ENCODE data around the gene KLHDC4.
"Not testable (repeated sequence)": the region's sequence is repeated elsewhere in the genome, so short reads cannot be mapped to it uniquely, and the experiment has no call there.

The KLHDC4 gene

GRCh38 chr16:87722590-87723225, 43.1 kb downstream of the KLHDC4 start:
- TF ChIP-seq TAF1 (IDR thresholded peaks at IDR 0.05; ENCODE audit: borderline replicate concordance, low read depth, low read length) (no peak), POLR2A (IDR thresholded peaks at IDR 0.05; ENCODE audit: low read depth, low read length) (no peak), POLR2AphosphoS5 (IDR thresholded peaks at IDR 0.05; ENCODE audit: low read depth, low read length) (no peak)
- FAIRE-seq (no peak), DNase-seq (ENCODE audit: insufficient read length) (no peak)

GRCh38 chr16:87721622-87722585, 43.9 kb downstream of the KLHDC4 start:
- TF ChIP-seq POLR2A (IDR thresholded peaks at IDR 0.05; ENCODE audit: low read depth, low read length) = no peak
- FAIRE-seq (no peak), DNase-seq (ENCODE audit: insufficient read length) (no peak)

GRCh38 chr16:87720446-87720845, 45.3 kb downstream of the KLHDC4 start:
- TF ChIP-seq TAF1 (IDR thresholded peaks at IDR 0.05; ENCODE audit: borderline replicate concordance, low read depth, low read length) = no peak
- TF ChIP-seq POLR2AphosphoS5 (IDR thresholded peaks at IDR 0.05; ENCODE audit: low read depth, low read length) = no peak
- no peak for TF ChIP-seq POLR2A (IDR thresholded peaks at IDR 0.05; ENCODE audit: low read depth, low read length)
- FAIRE-seq (no peak), DNase-seq (ENCODE audit: insufficient read length) (no peak)

GRCh38 chr16:87718831-87719230, 47.0 kb downstream of the KLHDC4 start:
- not testable (repeated sequence) for FAIRE-seq; DNase-seq (ENCODE audit: insufficient read length)

- no peak for TF ChIP-seq TAF1 (IDR thresholded peaks at IDR 0.05; ENCODE audit: borderline replicate concordance, low read depth, low read length)
- TF ChIP-seq POLR2A (IDR thresholded peaks at IDR 0.05; ENCODE audit: low read depth, low read length) = no peak
- TF ChIP-seq POLR2AphosphoS5 (IDR thresholded peaks at IDR 0.05; ENCODE audit: low read depth, low read length) = no peak
- no peak for DNase-seq (ENCODE audit: insufficient read length)
- no peak for FAIRE-seq
These were observed 50.1 kb downstream of the KLHDC4 start for GRCh38 chr16:87715658-87716057.

- TF ChIP-seq POLR2AphosphoS5 (IDR thresholded peaks at IDR 0.05; ENCODE audit: low read depth, low read length) (no peak), POLR2A (IDR thresholded peaks at IDR 0.05; ENCODE audit: low read depth, low read length) (no peak), TAF1 (IDR thresholded peaks at IDR 0.05; ENCODE audit: borderline replicate concordance, low read depth, low read length) (no peak)
- FAIRE-seq (no peak), DNase-seq (ENCODE audit: insufficient read length) (no peak)
These were observed 50.6 kb downstream of the KLHDC4 start for GRCh38 chr16:87715231-87715630.

- no peak for TF ChIP-seq POLR2AphosphoS5 (IDR thresholded peaks at IDR 0.05; ENCODE audit: low read depth, low read length)
- no peak for TF ChIP-seq TAF1 (IDR thresholded peaks at IDR 0.05; ENCODE audit: borderline replicate concordance, low read depth, low read length)
- no peak for TF ChIP-seq POLR2A (IDR thresholded peaks at IDR 0.05; ENCODE audit: low read depth, low read length)
- no peak for FAIRE-seq
These were observed 52.1 kb downstream of the KLHDC4 start for GRCh38 chr16:87713451-87714229.

GRCh38 chr16:87712184-87712762, 53.5 kb downstream of the KLHDC4 start:
- TF ChIP-seq POLR2AphosphoS5 (IDR thresholded peaks at IDR 0.05; ENCODE audit: low read depth, low read length) (no peak), TAF1 (IDR thresholded peaks at IDR 0.05; ENCODE audit: borderline replicate concordance, low read depth, low read length) (no peak), POLR2A (IDR thresholded peaks at IDR 0.05; ENCODE audit: low read depth, low read length) (no peak)
- FAIRE-seq (no peak), DNase-seq (ENCODE audit: insufficient read length) (no peak)

More at GRCh38 chr16:87713451-87714229, 52.1 kb downstream of the KLHDC4 start:
- no peak for DNase-seq (ENCODE audit: insufficient read length)

- DNase-seq (ENCODE audit: insufficient read length) = no peak
- FAIRE-seq = no peak
- TF ChIP-seq TAF1 (IDR thresholded peaks at IDR 0.05; ENCODE audit: borderline replicate concordance, low read depth, low read length) = no peak
- TF ChIP-seq POLR2AphosphoS5 (IDR thresholded peaks at IDR 0.05; ENCODE audit: low read depth, low read length) = no peak
- no peak for TF ChIP-seq POLR2A (IDR thresholded peaks at IDR 0.05; ENCODE audit: low read depth, low read length)
These were observed 54.9 kb downstream of the KLHDC4 start for GRCh38 chr16:87710887-87711286.

GRCh38 chr16:87709677-87710076, 56.1 kb downstream of the KLHDC4 start:
- no peak for FAIRE-seq

More at GRCh38 chr16:87709677-87710076, 56.1 kb downstream of the KLHDC4 start:
- DNase-seq (ENCODE audit: insufficient read length) = no peak
- TF ChIP-seq POLR2AphosphoS5 (IDR thresholded peaks at IDR 0.05; ENCODE audit: low read depth, low read length) = no peak
- TF ChIP-seq TAF1 (IDR thresholded peaks at IDR 0.05; ENCODE audit: borderline replicate concordance, low read depth, low read length) = no peak
- TF ChIP-seq POLR2A (IDR thresholded peaks at IDR 0.05; ENCODE audit: low read depth, low read length) = no peak

Measured in GM12892 (cell line).